Effector CD8-positive, alpha-beta T cell (primary cell): ENCODE measurements around the gene DNLZ.

ENCODE experiments used
- DNase-seq: peaks from one replicate; lab custom pipeline; 2025; lab: John Stamatoyannopoulos, UW

Gene DNLZ

DNA sequence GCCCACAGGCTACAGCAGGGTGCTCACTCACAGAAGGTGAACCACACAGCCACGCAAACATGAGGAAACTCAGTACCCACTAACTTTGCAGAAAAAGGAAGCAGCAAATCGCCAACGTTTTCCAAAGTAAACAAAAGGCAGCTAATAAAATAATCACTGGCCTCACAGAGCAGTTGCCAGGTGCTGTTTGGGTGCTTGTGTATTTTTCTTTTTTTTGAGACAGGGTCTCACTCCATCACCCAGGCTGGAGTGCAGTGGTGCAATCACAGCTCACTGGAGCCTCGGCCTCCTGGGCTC is 32.6 kb upstream of the DNLZ start:
- DNase-seq = no peak

GRCh38 chr9:136395345-136396218 is 32.0 kb upstream of the DNLZ start:
- DNase-seq = no peak

GRCh38 chr9:136395020-136395340 is 31.4 kb upstream of the DNLZ start:
- DNase-seq = no peak

- DNase-seq = no peak
Measured at GRCh38 chr9:136394312-136395019, 30.9 kb upstream of the DNLZ start.

- no peak for DNase-seq
Measured at GRCh38 chr9:136393531-136393930, 30.0 kb upstream of the DNLZ start.

DNA sequence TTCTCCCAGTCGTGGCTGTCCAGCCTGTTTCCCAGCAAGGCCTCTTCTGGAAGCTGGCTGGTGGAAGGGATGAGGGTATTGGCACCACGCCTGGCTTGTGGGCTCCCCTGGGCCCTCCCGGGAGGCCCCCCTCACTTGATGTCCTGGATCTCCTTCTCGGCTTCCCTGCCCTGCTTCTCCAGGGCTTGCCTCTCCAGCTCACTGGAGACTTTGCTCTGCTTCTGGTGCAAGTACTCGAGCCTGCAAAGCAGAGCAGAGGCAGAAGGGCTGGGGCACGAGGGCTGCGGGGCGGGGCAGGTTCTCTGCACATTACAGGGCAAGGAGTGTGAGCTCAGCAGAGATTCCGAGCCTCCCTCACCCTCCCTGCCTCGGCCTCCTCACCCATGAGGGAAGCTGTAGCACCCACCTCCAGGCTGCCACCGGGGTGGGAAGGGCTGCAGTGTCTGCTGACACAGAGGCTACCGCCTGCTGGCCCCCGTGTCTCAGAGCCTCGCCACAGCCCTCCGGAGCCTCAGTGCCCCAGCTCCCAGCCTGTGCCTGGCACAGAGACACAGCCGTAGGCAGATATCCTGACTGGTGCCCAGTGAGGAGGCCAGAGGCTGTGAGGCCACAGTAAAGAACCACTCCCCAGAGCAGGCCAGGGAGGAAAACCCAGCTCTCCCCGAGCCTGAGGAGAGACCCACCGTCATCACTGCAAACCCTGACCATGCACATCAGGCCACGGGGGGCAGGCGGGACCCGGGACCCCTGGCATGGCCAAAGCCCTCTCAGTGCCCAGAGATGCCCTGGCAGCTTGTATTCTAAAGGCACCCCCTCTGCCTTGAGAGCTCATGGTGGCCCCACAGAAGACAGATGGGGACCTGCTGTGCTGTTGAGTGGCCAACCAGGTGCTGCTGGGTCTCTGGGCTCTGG is 29.2 kb upstream of the DNLZ start:
- DNase-seq = no peak

DNA sequence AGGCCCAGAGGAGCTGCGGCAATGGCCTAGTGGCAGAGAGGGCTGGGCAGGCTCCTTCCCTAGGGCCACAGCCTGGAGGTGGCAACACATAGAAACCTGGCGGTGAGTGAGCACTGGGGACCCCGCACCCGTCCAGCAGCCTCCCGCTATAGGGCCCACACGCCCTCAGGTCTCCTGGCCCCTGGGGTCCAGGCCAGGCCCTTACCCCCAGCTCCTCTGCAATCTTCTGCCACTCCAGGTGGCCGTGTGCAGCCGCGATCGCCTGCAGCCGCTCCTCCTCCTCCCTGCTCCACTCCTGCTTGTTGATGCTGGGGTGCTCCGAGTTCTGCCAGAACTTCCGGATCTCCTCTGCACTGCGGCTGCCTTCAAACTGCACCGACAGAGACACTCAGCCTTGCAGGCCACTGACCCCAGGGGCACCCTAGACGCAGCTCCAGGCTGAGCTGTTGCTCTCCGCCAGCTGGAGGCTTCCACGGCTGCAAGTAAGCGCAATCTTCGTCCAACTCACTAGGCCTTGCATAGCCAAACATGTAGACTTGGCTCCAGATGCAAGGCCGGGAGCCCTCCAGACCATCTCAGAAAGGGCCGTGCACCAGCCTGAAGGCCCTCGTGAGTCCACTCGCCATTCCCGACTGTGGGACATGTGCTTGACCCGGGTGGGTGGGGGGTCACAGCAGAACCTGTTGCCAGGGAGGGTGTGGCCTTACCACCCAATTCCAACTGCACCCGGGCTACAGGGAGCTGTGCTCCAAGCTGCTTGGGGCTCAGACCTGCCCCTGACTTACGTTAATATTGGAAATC is 28.4 kb upstream of the DNLZ start:
- no peak for DNase-seq

GRCh38 chr9:136389396-136389795 is 25.9 kb upstream of the DNLZ start:
- no peak for DNase-seq

DNA sequence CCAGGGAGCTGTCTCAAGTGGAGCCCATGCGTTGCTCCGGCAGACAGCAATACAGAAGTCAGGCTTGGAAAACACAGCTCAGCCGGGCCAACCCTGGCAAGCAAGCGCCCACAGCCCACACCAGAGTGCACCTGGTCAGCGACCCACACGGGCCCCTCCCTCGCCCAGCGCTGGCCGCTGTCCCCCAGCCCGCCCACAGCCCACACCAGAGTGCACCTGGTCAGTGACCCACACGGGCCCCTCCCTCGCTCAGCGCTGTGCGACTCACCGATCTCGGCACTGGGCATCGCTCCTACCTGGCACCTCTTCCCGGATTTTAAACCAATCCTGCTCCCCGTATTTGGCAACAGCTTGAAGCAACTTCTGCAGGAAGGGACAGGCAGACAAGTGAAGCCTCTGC is 23.7 kb upstream of the DNLZ start:
- no peak for DNase-seq

DNA sequence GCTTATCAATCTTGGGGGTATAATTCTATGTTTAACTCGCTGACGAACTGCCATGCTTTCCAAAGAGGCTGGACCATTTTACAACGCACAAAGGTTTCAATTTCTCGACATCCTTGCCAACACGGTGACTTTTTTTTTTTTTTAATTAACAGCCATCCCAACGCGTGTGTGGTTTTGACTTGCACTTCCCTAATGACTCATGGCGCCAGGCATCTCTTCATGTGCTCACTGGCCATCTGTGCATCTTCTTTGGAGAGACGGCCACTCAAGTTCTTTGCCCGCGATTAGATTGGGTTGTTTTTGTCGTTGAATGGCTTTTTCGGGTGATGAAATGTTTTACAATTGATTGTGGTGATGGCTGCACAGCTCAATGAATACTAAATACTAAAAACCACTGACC is 22.5 kb upstream of the DNLZ start:
- no peak for DNase-seq

- no peak for DNase-seq
Measured at GRCh38 chr9:136385015-136385414, 21.5 kb upstream of the DNLZ start.

- DNase-seq = no peak
Measured at GRCh38 chr9:136383436-136383835, 19.9 kb upstream of the DNLZ start.

DNA sequence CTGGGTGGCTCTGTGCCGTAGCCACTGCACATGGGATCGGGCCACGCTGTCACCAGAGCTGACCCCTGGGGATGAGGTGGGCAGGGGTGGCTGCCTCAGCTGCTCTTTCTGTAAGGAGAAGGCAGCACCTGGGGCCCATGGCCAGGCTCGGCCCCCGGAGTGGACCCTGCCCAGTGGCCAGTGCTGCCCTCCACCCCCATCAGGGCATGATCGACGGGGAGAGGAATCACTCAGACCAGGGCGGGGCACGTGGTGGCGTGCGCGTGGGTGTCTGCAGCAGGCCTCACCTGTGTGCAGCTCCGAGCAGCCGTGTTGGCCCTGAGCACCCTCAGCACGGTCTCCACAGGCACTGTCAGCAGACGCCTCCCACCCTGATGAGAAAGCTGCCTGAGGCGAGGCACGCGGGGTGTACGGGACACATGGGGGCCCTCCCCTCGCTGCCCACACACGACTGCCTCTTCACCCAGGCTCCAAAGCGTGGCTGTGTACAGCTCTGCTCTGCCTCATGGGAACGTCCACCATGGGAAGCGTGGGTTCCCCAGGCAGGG is 18.5 kb upstream of the DNLZ start:
- DNase-seq = no peak

GRCh38 chr9:136381311-136381710 is 17.8 kb upstream of the DNLZ start:
- DNase-seq = no peak

- DNase-seq = no peak
Measured at GRCh38 chr9:136380381-136380780, 16.8 kb upstream of the DNLZ start.

DNA sequence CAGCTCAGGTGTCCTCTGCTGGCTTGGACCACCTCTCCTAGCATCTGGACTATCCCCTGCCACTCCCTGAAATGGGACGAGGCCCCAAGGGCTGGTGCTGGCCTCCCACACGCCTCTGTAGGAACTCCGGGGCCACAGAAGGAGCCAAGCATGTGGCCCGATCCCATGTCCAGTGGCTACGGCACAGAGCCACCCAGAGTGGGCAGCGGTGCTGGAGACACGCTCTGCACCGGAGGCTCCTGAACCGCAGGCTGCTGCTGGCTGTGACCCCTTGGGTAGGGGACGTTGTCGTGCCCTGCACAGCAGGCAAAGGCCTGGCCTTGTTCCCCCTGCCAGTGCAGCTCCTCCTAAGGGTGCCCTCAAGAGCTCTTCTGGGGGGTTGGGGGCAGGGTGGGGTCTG is 16.3 kb upstream of the DNLZ start:
- no peak for DNase-seq

GRCh38 chr9:136379401-136379800 is 15.9 kb upstream of the DNLZ start:
- no peak for DNase-seq

- no peak for DNase-seq
Measured at GRCh38 chr9:136379003-136379287, 15.4 kb upstream of the DNLZ start.

DNA sequence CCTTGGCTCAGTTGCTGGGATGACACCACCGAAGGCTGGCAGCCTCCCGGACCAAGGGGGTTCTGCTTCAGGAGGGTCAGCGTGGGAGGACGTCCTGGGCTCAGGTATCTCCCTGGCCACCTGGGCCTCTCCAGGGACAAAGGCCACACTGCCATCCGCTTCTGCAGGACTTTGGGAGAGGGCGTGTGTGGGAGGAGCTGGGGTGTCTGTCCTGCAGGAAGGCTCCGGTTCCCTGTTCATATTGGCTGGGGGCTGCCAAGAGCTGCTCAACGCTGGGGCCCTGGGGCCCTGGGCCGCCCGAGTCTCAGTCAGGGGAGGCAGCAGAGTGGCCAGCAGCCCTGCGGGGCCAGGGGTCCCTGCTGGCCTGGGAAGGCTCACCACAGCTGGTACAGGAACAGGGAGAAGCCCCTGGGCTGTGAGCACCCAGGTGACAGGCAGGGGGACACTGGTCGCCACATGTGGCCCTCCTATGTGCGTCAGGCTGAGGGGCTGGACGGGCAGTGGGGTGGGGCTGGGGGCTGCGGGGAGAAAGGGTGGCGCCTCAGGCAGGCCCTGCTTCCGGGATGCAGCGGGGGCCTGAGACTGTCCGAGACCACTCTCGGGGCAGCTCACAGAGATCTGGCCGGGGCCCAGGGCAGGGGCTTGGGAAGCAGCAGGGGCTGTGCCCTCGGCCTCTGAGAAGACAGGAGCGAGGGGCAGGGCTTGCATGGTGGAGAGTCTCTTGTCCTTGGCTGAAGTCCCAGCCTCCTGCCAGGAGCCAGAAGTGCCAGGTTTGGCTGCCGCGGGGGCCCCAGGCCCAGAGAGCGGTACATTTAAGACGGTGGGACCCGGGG is 14.8 kb upstream of the DNLZ start:
- no peak for DNase-seq

- DNase-seq = no peak
Measured at GRCh38 chr9:136377341-136378169, 14.0 kb upstream of the DNLZ start.
